HG03196 (cell line): ENCODE measurements around the gene RITA1.
A peak's percentile ranks its signal among the peaks of the same experiment; 100 is the strongest.

Source experiments
- ATAC-seq: cut with Tn5 transposase; IDR thresholded peaks from one replicate; pipeline ENCODE4 v1.9.1; 2021; ENCODE audit not compliant: unreplicated experiment

Gene RITA1

GRCh38 chr12:113227686-113228391, 42.3 kb downstream of the RITA1 start:
- no peak for ATAC-seq

- no peak for ATAC-seq
These were observed 43.0 kb downstream of the RITA1 start for GRCh38 chr12:113228394-113229028.

- no peak for ATAC-seq
These were observed 45.1 kb downstream of the RITA1 start for GRCh38 chr12:113230315-113231234.

GRCh38 chr12:113231235-113232088, 45.9 kb downstream of the RITA1 start:
- ATAC-seq = no peak

- no peak for ATAC-seq
These were observed 46.7 kb downstream of the RITA1 start for GRCh38 chr12:113232089-113232839.

GRCh38 chr12:113232840-113233585, 47.5 kb downstream of the RITA1 start:
- ATAC-seq = peak; percentile 59

- ATAC-seq = no peak
These were observed 48.4 kb downstream of the RITA1 start for GRCh38 chr12:113233967-113234366.

GRCh38 chr12:113234483-113234882, 49.0 kb downstream of the RITA1 start:
- no peak for ATAC-seq

- ATAC-seq = no peak
These were observed 50.5 kb downstream of the RITA1 start for GRCh38 chr12:113235976-113236375.

- no peak for ATAC-seq
These were observed 51.2 kb downstream of the RITA1 start for GRCh38 chr12:113236539-113237399.

- ATAC-seq = no peak
These were observed 52.2 kb downstream of the RITA1 start for GRCh38 chr12:113237748-113238147.

- no peak for ATAC-seq
These were observed 52.8 kb downstream of the RITA1 start for GRCh38 chr12:113238309-113238708.

- ATAC-seq = no peak
These were observed 53.8 kb downstream of the RITA1 start for GRCh38 chr12:113239288-113239771.

GRCh38 chr12:113239811-113240331, 54.4 kb downstream of the RITA1 start:
- no peak for ATAC-seq

- no peak for ATAC-seq
These were observed 54.9 kb downstream of the RITA1 start for GRCh38 chr12:113240395-113240794.

- no peak for ATAC-seq
These were observed 55.9 kb downstream of the RITA1 start for GRCh38 chr12:113241191-113242025.
